Choroid plexus epithelial cell (primary cell): ENCODE data around the gene CCNK.

Experiments
- DNase-seq: peaks from one replicate; pipeline ENCODE4 v3.0.0-alpha.2; 2010; ENCODE audit warnings: low read depth
- H3K4me3 ChIP-seq: 2 replicates; pipeline ENCODE4 v1.5.1; 2011; ENCODE audit warnings: low read depth, mild to moderate bottlenecking, control low read depth, low read length, moderate library complexity
- TF ChIP-seq, protein P1 (sequence below): conservative IDR thresholded peaks from 2 replicates; pipeline ENCODE4 v1.5.1; 2011; ENCODE audit warnings: low read depth, mild to moderate bottlenecking, control low read depth, inconsistent platforms, low read length, moderate library complexity

Gene CCNK

GRCh38 chr14:99551034-99551922 is 70.1 kb downstream of the CCNK start:
- no peak overlapping the region for H3K4me3 ChIP-seq
- TF ChIP-seq, protein P1, sequence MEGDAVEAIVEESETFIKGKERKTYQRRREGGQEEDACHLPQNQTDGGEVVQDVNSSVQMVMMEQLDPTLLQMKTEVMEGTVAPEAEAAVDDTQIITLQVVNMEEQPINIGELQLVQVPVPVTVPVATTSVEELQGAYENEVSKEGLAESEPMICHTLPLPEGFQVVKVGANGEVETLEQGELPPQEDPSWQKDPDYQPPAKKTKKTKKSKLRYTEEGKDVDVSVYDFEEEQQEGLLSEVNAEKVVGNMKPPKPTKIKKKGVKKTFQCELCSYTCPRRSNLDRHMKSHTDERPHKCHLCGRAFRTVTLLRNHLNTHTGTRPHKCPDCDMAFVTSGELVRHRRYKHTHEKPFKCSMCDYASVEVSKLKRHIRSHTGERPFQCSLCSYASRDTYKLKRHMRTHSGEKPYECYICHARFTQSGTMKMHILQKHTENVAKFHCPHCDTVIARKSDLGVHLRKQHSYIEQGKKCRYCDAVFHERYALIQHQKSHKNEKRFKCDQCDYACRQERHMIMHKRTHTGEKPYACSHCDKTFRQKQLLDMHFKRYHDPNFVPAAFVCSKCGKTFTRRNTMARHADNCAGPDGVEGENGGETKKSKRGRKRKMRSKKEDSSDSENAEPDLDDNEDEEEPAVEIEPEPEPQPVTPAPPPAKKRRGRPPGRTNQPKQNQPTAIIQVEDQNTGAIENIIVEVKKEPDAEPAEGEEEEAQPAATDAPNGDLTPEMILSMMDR = no peak
- DNase-seq = no peak

GRCh38 chr14:99552021-99552553 is 70.9 kb downstream of the CCNK start:
- H3K4me3 ChIP-seq = no peak overlapping the region
- TF ChIP-seq, protein P1 = no peak
- no peak for DNase-seq

- no peak overlapping the region for H3K4me3 ChIP-seq
- TF ChIP-seq, protein P1 = no peak
- DNase-seq = no peak
Observed at GRCh38 chr14:99552572-99553216, 71.5 kb downstream of the CCNK start.

GRCh38 chr14:99554184-99554583 is 73.0 kb downstream of the CCNK start:
- H3K4me3 ChIP-seq = no peak overlapping the region
- TF ChIP-seq, protein P1 = no peak
- DNase-seq = no peak

DNA sequence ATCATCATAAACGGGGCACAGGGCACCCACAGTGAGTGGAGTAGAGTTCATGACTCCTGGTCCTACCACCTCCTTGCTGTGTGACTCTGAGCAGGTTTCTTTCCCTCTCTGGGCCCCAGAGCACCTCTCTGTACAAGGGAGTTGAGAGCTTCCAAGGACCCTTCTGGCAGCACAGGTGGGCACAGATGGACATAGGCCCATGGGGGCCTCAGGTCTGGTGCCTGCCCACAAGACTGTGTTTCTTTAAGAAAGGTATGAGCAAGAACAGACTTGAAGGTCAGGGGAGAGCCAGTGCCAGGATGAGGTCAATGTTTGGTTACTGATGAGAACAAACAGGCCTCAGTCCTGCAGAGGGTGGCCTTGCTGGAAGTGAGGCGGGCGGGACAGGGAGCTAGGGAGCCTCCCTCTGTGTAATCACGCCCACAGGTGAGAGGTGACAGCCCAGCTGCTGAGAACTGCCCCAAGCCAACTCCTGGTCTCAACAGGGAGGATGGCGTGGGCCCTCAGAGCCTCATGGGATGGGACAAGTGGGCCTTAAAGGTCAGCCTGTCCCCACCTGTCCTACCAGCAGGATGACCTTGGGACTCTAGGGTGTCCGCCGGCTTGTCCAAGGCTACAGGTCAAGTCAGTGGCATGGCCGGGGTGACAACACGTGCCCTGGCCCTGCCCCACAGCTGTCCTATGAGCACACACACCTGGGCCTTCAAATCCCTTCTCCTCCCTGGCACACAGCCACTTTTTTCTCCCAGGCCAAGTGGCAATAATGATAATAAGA is 73.7 kb downstream of the CCNK start:
- TF ChIP-seq, protein P1 = no peak
- H3K4me3 ChIP-seq = no peak overlapping the region
- no peak for DNase-seq

GRCh38 chr14:99556134-99556791 is 75.1 kb downstream of the CCNK start:
- TF ChIP-seq, protein P1 = no peak

More at GRCh38 chr14:99556134-99556791, 75.1 kb downstream of the CCNK start:
- DNase-seq = no peak
- no peak overlapping the region for H3K4me3 ChIP-seq
